Activated CD4-positive, alpha-beta T cell treated with anti-CD3 and anti-CD28 coated beads, Interleukin-10, Interleukin-2, amounts not matched to agents 100 ng/mL and 50 ng/mL, durations not matched to agents 16 hours and 8 hours (primary cell): Measurements from ENCODE around the gene STK11.

ENCODE experiments used
- DNase-seq: peaks from one replicate; pipeline ENCODE4 v3.0.0-alpha.2; 2020

The STK11 gene

DNA sequence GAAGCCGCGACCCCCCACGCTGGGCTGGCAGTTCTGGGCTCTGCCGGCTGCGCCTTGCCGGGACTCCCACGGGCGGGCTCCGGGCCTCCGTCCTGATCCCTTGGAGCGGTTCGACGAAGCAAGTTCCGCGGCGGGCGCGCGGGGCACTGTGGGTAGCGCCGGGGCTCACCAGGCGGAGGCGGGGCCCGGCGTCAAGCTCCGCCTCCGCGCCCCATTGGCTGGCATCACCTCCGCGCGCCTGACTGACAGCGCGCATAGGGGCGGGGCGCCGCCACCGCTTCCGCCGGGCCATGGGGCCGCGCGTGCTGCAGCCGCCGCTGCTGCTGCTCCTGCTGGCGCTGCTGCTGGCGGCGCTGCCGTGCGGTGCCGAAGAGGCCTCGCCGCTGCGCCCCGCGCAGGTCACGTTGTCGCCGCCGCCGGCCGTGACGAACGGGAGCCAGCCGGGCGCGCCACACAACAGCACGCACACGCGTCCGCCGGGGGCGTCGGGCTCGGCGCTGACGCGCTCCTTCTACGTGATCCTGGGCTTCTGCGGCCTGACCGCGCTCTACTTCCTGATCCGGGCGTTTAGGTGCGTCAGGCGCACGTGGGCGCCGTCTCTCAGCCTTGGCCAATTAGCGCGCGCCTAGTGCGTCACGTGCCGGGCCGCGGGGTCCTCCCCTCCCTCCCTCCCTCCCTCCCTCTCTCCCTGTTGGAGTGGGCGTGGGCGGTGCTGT, 69.8 kb downstream of the STK11 start, which contains the start of gene FAM174C:
FAM174C (plus strand) TSS at position 271 of the 716 bp plus-strand sequence; CDS start at position 291, 20 bp downstream.
- peak; percentile 98 for DNase-seq

GRCh38 chr19:1275976-1276627, 70.5 kb downstream of the STK11 start:
- no peak for DNase-seq

- DNase-seq, result peak; percentile 56
Observed at GRCh38 chr19:1276628-1277022, 71.0 kb downstream of the STK11 start.

GRCh38 chr19:1277061-1277460, 71.5 kb downstream of the STK11 start:
- no peak for DNase-seq
